K562 (cell line): Measurements from ENCODE around the gene PLAC1. TPM values are rescaled to one million over a fixed set of nuclear protein-coding genes. Genes with fewer than 3 reads are reported as not detected.

Source experiments
- ATAC-seq: fragments of 200-7000 bp; cut with Tn5 transposase; 3 replicates; pipeline ENCODE4 v1.9.1; 2020; ENCODE audit warnings: moderate library complexity
- BruUV-seq: library from RNA; stranded (reverse); fragments of 400-500 nt; replicated peaks from 2 replicates; lab custom pipeline; 2021; lab: Mats Ljungman, UMichigan
- CTCF ChIA-PET: fragments of 300-600 bp; formaldehyde crosslinking; extraction: SDS; loops from one replicate; lab custom pipeline; 2021; ENCODE audit warnings: low intra/inter-chr PET ratio; lab: Yijun Ruan, JAX
- POLR2A ChIA-PET: fragments of 300-600, 350-650 bp; sonication (Branson Sonifier 250); formaldehyde crosslinking; extraction: SDS; loops from one replicate; lab custom pipeline; 2021; ENCODE audit warnings: antibody characterized with exemption, inconsistent platforms; lab: Yijun Ruan, JAX
- DNase-seq, 4 experiments: peaks; one replicate each; pipeline versions ENCODE4 v3.0.0 to v3.0.0-alpha.2; 2011 to 2018; ENCODE audit warnings: low spot score in 3 of 4, mixed read lengths in 3 of 4; ENCODE audit errors: extremely low read depth in 1 of 4
- FAIRE-seq: peaks from 2 replicates; lab custom pipeline; 2011; peaks lifted over from hg19 to GRCh38; lab: Jason Lieb, UNC
- H2AFZ ChIP-seq: 2 replicates; pipeline ENCODE4 v1.6.0; 2011; ENCODE audit warnings: low read depth, low read length, control low read depth, inconsistent platforms
- H3K27ac ChIP-seq: fragments of 200-600 bp; 3 replicates; pipeline ENCODE4 v1.8.0; 2011; ENCODE audit warnings: low read depth, mild to moderate bottlenecking, control low read depth, inconsistent platforms, low read length, moderate library complexity, mixed read lengths; ENCODE audit errors: extremely low read depth
- H3K27me3 ChIP-seq, 2 experiments: fragments of 300-600 bp in 1 of 2; 2 replicates in 1 of 2; 3 replicates in 1 of 2; pipeline versions ENCODE4 v1.6.0 to v1.8.0; 2011; ENCODE audit warnings: inconsistent platforms in 2 of 2, low read length in 2 of 2, mild to moderate bottlenecking in 1 of 2, mixed read lengths in 1 of 2, moderate library complexity in 1 of 2; ENCODE audit not compliant: control insufficient read depth in 2 of 2, insufficient read depth in 2 of 2
- H3K36me3 ChIP-seq: fragments of 300-600 bp; 3 replicates; pipeline ENCODE4 v1.8.0; 2011; ENCODE audit warnings: mild to moderate bottlenecking, low read length, inconsistent platforms; ENCODE audit not compliant: control insufficient read depth, insufficient read depth
- H3K4me1 ChIP-seq, 2 experiments: fragments of 200-600 bp in 1 of 2; replicated peaks in 1 of 2; 2 replicates in 1 of 2; 3 replicates in 1 of 2; pipeline versions ENCODE4 v1.5.1 to v1.8.0; 2011; ENCODE audit warnings: inconsistent platforms in 2 of 2, low read length in 2 of 2, mild to moderate bottlenecking in 1 of 2, mixed read lengths in 1 of 2, moderate library complexity in 1 of 2; ENCODE audit not compliant: control insufficient read depth in 2 of 2, insufficient read depth in 2 of 2
- H3K4me2 ChIP-seq: 2 replicates; pipeline ENCODE4 v1.6.1; 2011; ENCODE audit warnings: low read length, control low read depth, inconsistent platforms, mixed read lengths; ENCODE audit not compliant: insufficient read depth
- H3K4me3 ChIP-seq: fragments of 200-600 bp; sonication (generic), shearing (Covaris generic); 2 replicates; pipeline ENCODE4 v1.5.1; 2016; ENCODE audit warnings: control low read depth, inconsistent platforms
- H3K79me2 ChIP-seq: fragments of 200-600 bp; 3 replicates; pipeline ENCODE4 v1.8.0; 2011; ENCODE audit warnings: low read length, inconsistent platforms; ENCODE audit not compliant: control insufficient read depth, insufficient read depth
- H3K9ac ChIP-seq, 2 experiments: 2 replicates each; pipeline versions ENCODE4 v1.6.0 to v1.6.1; 2011; ENCODE audit warnings: low read depth in 2 of 2, low read length in 2 of 2, control low read depth in 1 of 2, inconsistent platforms in 1 of 2, mild to moderate bottlenecking in 1 of 2, mixed read lengths in 1 of 2; ENCODE audit not compliant: insufficient read depth in 1 of 2
- H3K9me1 ChIP-seq: one replicate; pipeline ENCODE4 v1.6.0; 2011; ENCODE audit warnings: inconsistent platforms, mild to moderate bottlenecking, low read length, moderate library complexity; ENCODE audit not compliant: control insufficient read depth, insufficient read depth
- H3K9me3 ChIP-seq: replicated peaks from 2 replicates; pipeline ENCODE4 v1.5.1; 2011; ENCODE audit warnings: low read depth, low read length, inconsistent platforms; ENCODE audit not compliant: control insufficient read depth, insufficient read depth
- H4K20me1 ChIP-seq: replicated peaks from 2 replicates; pipeline ENCODE4 v1.6.1; 2011; ENCODE audit warnings: low read length, inconsistent platforms, mixed read lengths; ENCODE audit not compliant: control insufficient read depth, insufficient read depth
- RBM25 ChIP-seq: fragments of 200-400 bp; formaldehyde crosslinking; IDR thresholded peaks from 2 replicates; pipeline ENCODE4 v1.6.1; 2018; ENCODE audit warnings: low read length, low read depth, moderate library complexity; ENCODE audit not compliant: severe bottlenecking
- TEAD1 ChIP-seq, 2 experiments: fragments of 450-650 bp in 1 of 2; sonication (generic) in 1 of 2; formaldehyde crosslinking; IDR thresholded peaks; 2 replicates each; pipeline versions ENCODE4 v1.4.0 to v1.8.0; 2020 to 2022; ENCODE audit warnings: mild to moderate bottlenecking in 2 of 2, missing genetic modification reagents in 1 of 2
- ZNF146 ChIP-seq: IDR thresholded peaks from one replicate; pipeline ENCODE4 v1.6.1; 2018; ENCODE audit warnings: missing compliant biosample characterization; ENCODE audit not compliant: unreplicated experiment
- WGBS: fragments of 100-300 bp; shearing (Covaris generic); methylation state at CpG from one replicate; pipeline ENCODE4 v1.1.6; 2016; ENCODE audit warnings: low coverage, mixed read lengths; ENCODE audit not compliant: insufficient coverage; ENCODE audit errors: missing lambda C conversion rate; 5-methylcytosine and 5-hydroxymethylcytosine counted together
- in situ Hi-C: fragments of 300-500 bp; cut with MboI; formaldehyde crosslinking; loops from 4 replicates; pipeline ENCODE4 v1.15.0; 2018; ENCODE audit warnings: inconsistent platforms, mixed read lengths
- intact Hi-C: fragments of 100-400 bp; cut with micrococcal nuclease; formaldehyde crosslinking; loops from 2 replicates; pipeline ENCODE4 v1.14.2; 2022
- polyA plus RNA-seq, 8 experiments: library from polyadenylated mRNA; depleted of rRNA in 4 of 8; stranded (reverse) in 5 of 8; unstranded in 3 of 8; fragments of >200 nt; fragmentation: Nextera tagmentation in 2 of 8; fragmentation: Illumina TruSeq in 1 of 8; extraction: Ambion mirVana in 2 of 8; extraction: Trizol in 1 of 8; gene quantifications; 2 replicates each; pipeline versions ENCODE4 v1.2.1 to v1.2.3, GENCODE V29; 2011 to 2014; ENCODE audit warnings: inconsistent platforms in 1 of 8, missing spikeins in 1 of 8
- total RNA-seq, 7 experiments: library from RNA; depleted of rRNA in 6 of 7; stranded (reverse); fragments of >200 nt in 6 of 7; fragmentation: Illumina TruSeq in 2 of 7; extraction: Trizol in 2 of 7; gene quantifications; 2 replicates each; pipeline versions ENCODE4 v1.2.1 to v1.2.3, GENCODE V29; 2011 to 2021; ENCODE audit warnings: low replicate concordance in 1 of 7
- TF ChIP-seq, protein P1 (sequence below): fragments of 250-450 bp; sonication (Bioruptor Pico); IDR thresholded peaks from 2 replicates; pipeline ENCODE4 v1.5.0; 2021; ENCODE audit warnings: mild to moderate bottlenecking, moderate library complexity

PLAC1 gene
- total and polyA plus RNA-seq, 9 of the 15 experiments (the other 6 are each of a cell fraction or from before 2014, with no cell fraction given), result 0.82 to 9.1 (median 1.7) TPM

DNA sequence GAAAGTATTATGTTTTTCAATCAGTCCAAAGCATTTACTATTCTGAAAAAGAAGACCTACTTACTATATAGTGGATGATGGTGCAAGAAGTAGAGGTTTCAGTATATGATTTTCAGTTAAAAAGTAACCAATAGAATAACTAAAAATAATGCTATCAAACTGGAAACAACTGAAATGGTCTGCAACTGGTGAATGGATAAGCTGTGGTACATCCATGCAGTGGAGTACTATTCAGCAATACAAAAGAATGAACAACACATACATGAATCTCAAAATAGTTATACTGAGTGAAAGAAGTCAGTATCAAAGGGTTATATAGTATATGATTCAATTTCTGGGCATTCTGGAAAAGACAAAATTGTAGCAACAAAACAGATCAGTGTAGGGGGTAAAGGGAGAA is 55.9 kb downstream of the PLAC1 start:
- no peaks in the 10 kb centered on the region for H3K9me3 ChIP-seq
- DNase-seq, result no peak
- no peak overlapping the region for H3K4me2 ChIP-seq
- no peak for ATAC-seq
- H3K36me3 ChIP-seq, result no peaks in the 10 kb centered on the region
- peaks cover 0 to 13% of the 10 kb centered on the region in 2 experiments; a peak in 3 of 5 replicates for H3K4me1 ChIP-seq
- no peaks in the 10 kb centered on the region for H4K20me1 ChIP-seq
- no peak overlapping the region for H2AFZ ChIP-seq
- no peaks in the 10 kb centered on the region for H3K9me1 ChIP-seq
- POLR2A ChIA-PET, result interaction anchor here (1.4 kb wide), 1 partner anchor 13 kb away, joined by 3 read pairs; no protein-coding TSS in a partner anchor
- peak; percentile 45 for TF ChIP-seq ZNF146 (CRISPR knock-in tag)
- TF ChIP-seq TEAD1 (CRISPR knock-in tag; IDR thresholded peaks at IDR 0.05), result no peak
- no peaks in the 10 kb centered on the region for H3K27me3 ChIP-seq
- CTCF ChIA-PET, result no interaction called here
- no TSS peak for BruUV-seq
- no peak for FAIRE-seq
- intact Hi-C loops (no loop called here), in situ Hi-C loops (no loop called here)
- no peaks in the 10 kb centered on the region for H3K79me2 ChIP-seq
- no peak overlapping the region for H3K9ac ChIP-seq
- no peak overlapping the region for H3K4me3 ChIP-seq
- no peak overlapping the region for H3K27ac ChIP-seq

DNA sequence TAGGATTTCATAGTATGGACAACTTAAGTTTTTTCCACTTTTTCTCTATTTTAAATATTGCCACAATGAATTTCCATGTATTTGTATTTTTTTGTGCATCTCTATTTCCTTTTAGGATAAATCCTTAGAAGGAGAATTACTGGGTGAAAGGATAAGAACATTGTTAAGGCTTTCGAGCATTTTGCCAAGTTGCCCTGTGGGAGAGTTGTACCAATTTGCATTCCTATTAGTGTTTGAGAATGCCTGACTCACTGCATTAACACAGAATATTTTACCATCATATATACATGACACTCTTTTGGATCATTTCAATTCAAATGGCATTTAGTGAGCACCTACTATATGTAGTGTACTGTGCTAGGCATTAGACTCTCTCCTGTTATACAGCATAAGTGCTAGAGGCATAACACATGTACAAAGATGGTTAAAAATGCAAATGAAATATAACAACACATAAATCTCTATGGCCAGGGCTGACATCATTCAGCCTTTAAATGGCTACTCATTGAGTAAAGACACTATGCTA is 57.0 kb downstream of the PLAC1 start:
- Histone ChIP-seq H3K36me3 (no peaks in the 10 kb centered on the region), H2AFZ (no peak overlapping the region), H4K20me1 (no peaks in the 10 kb centered on the region), H3K9me3 (no peaks in the 10 kb centered on the region), H3K4me2 (no peak overlapping the region), H3K27ac (no peak overlapping the region), H3K9ac (no peak overlapping the region), H3K4me3 (no peak overlapping the region), H3K79me2 (no peaks in the 10 kb centered on the region), H3K4me1 (peaks cover 0 to 13% of the 10 kb centered on the region in 2 experiments; a peak in 3 of 5 replicates), H3K9me1 (no peaks in the 10 kb centered on the region), H3K27me3 (no peaks in the 10 kb centered on the region)
- WGBS, result 13% methylated on average over 1 of the region's 1 CpG
- DNase-seq (no peak), FAIRE-seq (no peak), ATAC-seq (no peak)
- CTCF ChIA-PET, result no interaction called here
- BruUV-seq, result no TSS peak
- intact Hi-C loops, result no loop called here
- POLR2A ChIA-PET, result interaction anchor here (1.4 kb wide), 1 partner anchor 12 kb away, joined by 3 read pairs; no protein-coding TSS in a partner anchor
- in situ Hi-C loops, result no loop called here
- TF ChIP-seq, protein P1, sequence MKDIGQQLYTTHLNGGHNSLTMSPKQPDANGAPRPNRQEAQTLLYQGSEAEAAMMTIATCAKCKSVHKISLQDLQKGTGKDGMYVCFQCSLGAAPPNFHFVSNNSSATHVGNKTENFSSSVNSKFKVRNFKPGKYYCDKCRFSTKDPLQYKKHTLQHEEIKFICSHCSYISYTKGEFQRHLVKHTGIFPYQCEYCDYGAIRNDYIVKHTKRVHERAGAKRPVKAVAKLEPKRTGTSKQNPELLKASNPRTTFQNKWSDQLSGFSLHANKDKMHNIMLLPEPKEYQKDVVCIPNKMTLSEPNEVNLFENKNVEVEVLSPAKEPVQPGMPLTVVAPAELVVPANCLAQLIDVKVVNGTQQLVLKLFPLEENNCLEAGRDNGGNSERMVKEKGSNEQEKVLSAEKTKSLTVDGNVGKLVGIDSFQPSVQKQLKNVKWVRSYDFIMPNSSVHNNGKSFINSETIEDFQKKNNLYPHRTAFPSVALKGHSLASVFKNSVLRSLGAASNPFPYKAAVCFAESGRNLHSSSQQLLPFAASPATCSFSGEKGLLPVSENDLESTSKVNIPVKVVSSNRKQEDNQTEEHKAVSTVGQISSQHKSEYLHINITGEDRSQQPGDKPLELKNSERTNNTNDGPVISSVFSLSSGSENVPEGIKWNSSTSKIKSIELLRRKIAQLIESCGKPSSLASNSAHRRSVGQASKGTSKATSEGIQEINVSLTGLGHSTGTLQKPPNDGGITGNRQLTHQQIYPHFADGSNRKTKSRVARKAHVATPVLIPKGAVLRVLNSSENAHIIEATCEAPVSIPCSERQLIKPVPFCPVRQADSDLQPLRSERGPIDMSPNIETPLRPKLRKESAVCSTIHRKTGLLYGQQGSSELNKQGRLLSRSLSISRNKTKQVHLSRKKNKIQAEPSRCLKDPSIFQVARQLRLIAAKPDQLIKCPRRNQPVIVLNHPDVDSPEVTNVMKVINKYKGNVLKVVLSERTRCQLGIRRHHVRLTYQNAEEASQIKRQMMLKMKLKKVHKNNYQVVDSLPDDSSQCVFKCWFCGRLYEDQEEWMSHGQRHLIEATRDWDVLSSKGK (CRISPR knock-in tag), result no peak
- peak; percentile 11 for TF ChIP-seq RBM25
